ENCODE data around the gene PDCD6IP.

- no peak for TF ChIP-seq EZH2phosphoT487 (IDR thresholded peaks at IDR 0.05; ENCODE audit: insufficient read depth, low read depth)
- TF ChIP-seq EZH2 (IDR thresholded peaks at IDR 0.05; ENCODE audit: insufficient read depth, poor library complexity, severe bottlenecking), result no peak
Observed at GRCh38 chr3:33768578-33769330, 29.7 kb upstream of the PDCD6IP start.

Data from GM23248 (cell line).